ENCODE measurements around the gene ZDHHC8.

The ZDHHC8 gene

DNA sequence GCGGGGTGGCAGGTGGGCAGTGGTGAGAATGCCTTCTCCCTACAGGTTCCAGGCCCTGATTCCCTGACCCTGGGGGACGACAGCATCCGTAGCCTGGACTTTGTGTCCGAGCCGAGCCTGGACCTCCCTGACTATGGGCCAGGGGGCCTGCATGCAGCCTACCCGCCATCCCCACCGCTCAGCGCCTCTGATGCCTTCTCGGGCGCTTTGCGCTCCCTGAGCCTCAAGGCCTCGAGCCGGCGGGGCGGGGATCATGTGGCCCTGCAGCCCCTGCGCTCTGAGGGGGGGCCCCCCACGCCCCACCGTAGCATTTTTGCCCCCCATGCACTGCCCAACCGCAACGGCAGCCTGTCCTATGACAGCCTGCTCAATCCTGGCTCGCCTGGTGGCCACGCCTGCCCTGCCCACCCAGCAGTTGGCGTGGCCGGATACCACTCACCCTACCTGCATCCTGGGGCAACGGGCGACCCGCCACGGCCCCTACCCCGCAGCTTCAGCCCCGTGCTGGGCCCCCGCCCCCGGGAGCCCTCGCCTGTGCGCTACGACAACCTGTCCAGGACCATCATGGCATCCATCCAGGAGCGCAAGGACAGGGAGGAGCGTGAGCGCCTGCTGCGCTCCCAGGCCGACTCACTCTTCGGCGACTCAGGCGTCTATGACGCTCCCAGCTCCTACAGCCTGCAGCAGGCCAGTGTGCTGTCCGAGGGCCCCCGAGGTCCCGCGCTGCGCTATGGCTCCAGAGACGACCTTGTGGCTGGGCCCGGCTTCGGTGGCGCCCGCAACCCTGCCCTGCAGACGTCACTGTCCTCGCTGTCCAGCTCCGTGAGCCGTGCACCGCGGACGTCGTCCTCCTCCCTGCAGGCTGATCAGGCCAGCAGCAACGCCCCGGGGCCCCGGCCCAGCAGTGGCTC is 11.4 kb downstream of the ZDHHC8 start:
- DNase-seq (ENCODE audit: low read depth): no peak

DNA sequence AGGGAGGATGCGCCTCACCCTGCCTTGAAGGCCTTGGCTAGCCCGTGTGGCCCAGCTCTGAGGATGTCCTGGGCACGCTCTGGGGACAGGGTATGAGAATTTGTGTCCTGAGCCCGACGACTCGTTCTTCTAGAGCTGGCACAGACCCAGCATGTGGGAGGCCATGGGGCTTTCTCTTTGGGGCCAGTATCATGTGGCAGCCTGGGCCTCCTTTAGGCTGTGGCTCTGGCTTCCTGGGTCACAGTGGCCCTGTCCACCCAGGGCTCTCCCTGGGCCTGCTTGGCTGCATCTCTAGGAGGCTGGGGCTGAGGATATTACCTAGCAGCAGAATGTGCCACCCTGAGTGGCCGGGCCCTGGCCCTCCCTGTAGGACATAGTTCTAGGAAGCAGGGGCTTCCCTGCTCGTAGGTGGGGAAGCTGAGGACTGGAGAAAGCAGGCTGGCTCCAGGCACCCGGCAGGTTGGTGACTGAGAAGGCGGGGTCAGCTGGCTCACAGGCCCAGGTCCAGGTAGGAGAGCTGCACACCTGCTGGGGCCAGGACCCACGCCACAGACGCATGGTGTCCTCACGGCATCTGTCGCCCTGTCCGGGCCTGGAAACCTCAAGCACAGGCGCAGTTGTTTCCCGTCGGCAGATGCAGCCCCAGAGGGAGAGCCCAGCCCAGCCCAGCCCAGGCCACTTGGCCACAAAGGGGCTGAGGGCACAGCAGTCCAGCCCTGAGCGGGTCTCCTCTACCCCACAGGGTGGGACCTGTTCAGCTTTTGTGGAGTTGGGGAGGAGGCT is 12.5 kb downstream of the ZDHHC8 start:
- no peak for DNase-seq (ENCODE audit: low read depth)

DNA sequence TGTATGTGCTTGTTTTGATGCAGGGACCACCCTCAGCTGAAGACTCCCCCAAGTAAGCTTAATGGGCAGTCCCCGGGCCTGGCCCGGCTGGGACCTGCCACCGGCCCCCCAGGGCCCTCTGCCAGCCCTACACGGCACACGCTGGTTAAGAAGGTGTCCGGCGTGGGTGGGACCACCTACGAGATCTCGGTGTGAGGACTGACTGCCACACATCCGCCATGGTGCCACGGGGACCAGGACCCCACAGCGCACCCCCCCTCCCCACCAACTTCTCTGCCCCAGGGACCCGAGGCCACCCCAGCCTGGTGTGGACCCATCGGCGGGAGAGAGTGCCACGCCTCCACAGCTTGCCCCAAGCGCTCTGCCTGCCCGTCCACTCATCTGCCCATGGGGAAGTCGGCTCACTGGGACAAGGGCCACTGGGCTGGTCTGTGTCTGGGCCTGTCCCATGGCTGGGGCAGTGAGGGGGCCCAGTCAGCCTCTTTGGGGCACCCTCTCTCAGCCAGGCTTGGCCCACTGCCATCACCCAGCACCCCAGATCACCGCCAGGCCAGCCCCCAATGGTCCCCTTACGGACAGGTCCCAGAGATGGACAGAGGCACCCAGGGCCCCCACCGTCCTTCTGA is 13.7 kb downstream of the ZDHHC8 start:
- DNase-seq (ENCODE audit: low read depth): no peak

DNA sequence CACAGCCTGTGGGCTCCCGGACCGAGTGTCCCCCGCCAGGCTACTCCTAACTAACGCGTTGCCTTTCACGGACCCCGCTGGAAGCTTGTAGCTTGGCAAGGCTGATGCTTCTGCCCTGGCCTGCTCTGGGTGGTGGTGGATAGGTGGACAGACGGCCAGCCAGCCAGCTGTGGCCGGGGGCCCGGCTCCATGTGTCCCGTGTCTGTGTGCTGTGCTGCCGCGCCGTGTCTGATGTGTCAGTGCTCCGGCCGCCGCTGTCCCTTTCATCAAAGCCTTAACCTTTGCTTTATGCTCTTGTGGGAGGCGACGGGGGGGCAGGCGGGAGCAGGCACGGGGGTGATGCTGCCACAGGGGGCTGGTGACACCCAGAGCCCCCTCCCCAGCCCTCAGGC is 14.2 kb downstream of the ZDHHC8 start:
- DNase-seq (ENCODE audit: low read depth): no peak

DNA sequence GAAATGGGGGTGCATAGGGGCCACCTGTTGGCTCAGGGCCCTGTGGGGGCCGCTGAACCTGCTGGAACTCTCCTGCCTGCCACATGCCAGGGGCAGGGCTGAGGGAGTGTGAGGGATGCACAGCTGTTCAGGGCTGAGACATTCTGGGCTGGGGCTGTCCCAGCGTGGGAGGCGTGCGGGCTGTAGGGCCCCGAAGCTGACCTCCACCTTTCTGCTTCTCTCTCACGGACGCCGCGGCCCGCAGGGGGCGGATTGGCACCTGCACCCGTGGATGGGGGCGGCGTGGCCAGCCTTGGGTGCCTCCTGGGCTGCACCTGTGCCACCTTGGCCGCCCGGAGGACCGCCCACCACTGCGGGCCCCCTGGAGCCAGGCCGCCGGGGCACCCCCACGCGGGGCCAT is 15.2 kb downstream of the ZDHHC8 start:
- no peak for DNase-seq (ENCODE audit: low read depth)

DNA sequence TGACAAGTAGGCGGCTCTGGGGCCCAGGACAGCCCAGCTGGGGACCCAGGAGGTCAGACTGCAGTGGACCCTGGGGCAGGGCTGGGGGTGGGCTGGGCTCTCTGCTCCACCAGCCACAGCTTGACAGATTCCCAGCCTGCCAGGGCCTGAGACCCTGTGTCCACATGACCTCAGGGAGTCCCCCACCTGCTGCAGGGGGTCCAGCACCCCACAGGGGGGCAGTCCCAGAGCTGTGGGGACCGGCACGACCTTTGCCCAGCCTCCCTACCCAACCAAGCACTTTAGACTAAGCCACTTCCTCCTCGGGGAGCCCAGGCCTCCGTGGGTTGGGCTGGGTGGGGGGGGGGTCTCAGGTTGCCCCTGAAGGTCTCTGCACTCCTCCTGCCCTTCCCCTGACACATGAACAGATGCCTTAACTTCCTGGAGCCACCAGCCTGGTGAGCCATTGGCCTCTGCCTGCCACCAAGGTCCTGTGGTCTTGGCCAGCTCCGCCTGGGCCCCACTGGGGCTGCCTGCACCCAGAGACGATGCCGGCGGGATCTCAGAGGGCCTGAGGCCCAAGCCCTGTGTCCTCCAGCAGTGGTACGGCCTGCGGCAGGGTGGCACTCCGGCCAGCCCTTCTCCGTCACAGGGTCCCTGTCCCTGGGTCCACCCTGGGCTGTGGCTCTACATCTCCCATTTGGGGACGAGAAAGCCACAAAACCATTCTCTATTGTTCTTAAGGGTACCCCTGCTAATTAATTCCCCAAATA is 15.8 kb downstream of the ZDHHC8 start:
- no peak for DNase-seq (ENCODE audit: low read depth)

DNA sequence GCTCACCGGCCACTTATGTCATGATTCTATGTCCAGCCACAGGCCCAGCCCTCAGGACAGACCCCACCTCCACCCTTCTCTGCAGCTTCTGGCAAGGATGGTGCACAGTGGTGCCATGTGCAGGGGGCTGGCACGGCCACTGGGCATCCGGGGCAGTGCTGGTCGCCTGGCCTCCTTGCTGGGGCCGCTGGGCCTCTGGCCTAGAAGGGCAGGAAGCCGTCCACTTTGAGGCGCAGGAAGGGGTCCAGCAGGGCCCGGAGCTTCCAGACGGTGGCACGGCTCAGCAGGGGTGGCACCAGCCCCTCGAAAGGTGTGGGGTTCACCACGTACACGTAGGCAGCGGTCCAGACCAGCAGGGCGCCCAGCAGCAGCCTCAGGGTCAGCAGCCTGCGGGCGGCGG is 16.8 kb downstream of the ZDHHC8 start:
- no peak for DNase-seq (ENCODE audit: low read depth)

DNA sequence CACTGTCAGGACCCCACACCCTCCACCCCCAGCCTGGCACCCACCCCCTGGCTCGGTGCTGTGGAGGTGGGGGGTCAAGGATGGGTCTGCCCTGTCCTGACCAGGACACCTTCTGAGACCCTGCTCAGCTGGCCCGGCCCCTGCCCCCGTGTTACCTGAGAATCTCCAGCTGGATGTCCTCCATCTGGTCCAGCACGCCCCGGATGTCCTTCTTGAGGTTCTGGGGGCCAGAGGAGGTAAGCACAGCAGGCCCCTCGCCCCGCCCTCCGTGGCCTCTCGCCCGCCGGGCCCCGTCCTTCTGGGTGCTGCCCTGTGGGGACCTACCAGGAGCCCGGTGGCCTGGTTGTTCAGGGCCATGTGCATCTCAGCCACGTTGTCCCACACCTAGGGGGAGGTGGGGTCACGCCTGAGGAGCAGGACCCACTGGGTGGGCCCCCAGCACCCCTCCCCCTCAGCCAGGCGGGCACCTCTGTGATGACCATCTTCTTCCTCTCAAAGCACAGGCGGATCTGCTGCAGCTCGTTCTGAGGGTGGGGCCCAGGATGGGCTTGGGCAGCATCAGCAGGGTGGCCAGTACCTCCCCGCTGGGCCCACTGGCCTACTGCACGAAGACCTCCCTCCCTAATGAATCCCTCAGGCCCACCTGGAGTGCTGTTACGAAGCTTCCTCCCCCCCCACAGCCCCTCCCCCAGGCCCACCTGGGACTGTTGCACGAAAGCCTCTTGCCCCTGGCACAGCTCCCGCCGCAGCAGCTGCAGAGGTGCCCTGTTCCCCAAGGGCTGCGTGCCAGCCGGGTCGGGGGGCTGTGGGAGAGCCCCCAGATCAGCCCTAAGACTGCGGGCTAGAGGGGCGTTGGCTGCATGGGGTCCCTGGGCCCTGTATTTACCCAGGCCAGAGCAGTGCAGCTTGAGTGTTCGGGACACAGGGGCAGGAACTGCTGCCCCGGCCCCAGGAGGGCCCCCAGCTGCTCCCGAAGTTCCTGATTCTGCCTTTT is 17.9 kb downstream of the ZDHHC8 start:
- DNase-seq (ENCODE audit: low read depth): no peak

DNA sequence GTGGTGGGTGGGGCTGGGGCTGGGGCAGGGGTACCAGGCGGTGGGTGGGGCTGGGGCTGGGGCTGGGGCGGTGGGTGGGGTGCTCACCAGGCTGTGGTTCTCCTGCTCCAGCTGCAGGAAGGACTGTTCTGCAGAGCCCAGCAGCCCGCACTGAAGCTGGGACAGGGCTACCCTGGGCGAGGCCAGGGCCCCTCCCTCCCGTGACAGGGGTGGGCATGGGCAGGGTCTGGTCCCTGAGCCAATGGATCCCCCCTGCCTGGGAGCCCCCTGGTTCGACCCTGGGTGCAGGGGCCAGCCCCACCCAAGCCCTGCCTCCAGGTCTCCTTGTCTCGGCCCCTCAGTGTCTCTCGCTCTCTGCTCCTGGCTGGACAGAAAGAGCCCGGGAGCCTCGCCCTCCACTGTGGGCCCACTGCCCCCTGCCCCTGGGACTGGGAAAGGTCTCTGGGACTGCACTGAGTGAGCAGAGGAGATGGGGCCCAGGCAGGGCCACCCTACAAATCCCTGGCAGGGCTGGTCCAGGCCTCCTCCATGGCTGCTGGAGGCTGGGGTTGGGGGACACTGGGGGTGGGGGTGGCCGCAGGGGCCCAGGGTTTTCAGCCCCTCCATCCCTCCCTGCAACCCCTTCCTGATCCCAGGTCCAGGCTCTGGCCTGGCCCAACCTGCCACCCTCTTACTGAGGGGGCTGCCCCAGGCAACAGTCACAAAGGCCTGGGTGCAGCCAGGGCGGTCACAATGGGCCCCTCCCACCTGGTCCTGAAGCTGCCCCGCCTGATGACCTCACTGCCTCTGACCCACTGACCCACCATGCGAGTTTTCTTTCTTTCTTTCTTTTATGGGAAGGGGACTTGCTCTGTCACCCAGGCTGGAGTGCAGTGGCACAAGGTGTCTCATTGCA is 19.0 kb downstream of the ZDHHC8 start, which contains the start of gene CCDC188:
Gene CCDC188 (minus strand): TSS at position 675 of the 895 bp plus-strand sequence. CDS start 69 bp downstream, at position 606.
- no peak for DNase-seq (ENCODE audit: low read depth)

DNA sequence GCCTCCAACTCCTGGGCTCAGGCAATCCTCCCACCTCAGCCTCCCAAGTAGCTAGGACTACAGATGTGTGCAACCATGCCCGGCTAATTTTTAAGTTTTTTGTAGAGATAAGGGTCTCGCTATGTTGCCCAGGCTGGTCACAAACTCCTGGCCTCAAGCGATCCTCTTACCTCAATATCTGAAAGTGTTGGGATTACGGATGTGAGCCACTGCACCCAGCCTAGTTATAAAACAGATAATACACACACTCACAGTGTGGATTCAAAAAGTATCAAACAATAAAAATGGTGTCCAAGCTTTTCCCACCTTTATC is 19.6 kb downstream of the ZDHHC8 start:
- DNase-seq (ENCODE audit: low read depth): no peak

DNA sequence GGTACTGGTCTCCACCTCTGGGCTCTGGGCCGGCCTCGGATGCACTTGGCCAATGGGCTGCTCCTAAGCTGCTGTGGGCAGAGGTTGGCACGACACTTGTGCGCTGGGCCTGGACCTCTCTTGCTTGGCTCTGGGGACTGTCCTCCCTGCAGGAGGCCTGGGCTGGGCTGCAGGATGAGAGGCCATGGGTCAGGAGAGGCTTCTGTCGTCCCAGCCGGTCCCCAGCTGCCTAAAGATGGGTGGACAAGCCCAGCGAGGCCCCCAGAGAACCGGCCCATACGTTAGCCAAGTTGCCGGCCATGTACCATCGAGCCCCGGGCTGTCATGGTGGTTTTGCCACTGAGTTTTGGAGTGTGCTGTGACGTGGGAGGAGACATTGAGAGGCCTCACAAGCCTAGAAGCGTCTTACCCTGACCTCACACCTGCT is 20.9 kb downstream of the ZDHHC8 start:
- DNase-seq (ENCODE audit: low read depth): no peak

DNA sequence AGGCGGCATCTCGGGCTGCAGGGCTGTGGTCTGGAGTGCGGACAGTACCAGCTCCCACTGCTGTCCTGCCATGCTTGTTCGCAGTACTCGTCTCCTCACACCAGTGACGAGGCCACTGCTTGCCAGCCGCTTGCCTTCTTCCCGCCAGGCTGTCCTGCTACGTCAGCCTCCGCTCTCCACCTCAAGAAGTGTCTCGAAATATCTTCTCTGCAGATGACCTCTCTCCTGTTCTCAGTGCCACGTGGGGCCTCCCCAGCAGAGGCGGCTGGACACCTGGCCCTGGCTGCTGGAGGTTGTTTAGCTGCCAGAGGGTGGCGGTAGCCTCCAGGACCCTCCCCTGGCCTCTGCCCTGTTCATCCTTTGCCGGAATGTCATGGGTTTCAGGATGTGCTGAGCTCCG is 22.3 kb downstream of the ZDHHC8 start:
- DNase-seq (ENCODE audit: low read depth): no peak

DNA sequence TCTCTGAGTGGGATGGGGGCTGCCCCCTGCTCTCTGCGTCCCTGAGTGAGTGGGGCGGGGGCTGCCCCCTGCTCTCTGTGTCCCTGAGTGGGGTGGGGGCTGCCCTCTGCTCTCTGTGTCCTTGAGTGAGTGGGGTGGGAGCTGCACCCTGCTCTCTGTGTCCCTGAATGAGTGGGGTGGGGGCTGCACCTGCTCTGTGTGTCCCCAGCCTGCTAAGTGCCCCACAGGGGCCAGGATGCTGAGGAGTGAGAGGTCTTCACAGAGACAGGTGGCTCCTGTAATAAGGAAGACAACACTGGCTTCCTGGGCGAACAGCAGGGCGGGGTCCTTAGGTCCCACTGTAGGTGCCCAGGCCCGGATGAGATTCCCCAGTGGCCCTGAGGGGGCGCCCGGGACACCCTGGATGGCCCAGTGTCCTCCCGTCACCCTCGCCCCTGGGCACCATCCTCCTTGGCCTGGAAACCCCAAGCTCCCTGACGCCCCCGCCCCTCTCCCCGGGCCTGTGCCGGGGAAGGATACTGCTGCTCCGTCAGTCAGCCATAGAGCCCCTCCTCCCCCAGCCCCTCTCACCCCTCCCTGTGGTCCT is 23.1 kb downstream of the ZDHHC8 start:
- peak; percentile 42 for DNase-seq (ENCODE audit: low read depth)

DNA sequence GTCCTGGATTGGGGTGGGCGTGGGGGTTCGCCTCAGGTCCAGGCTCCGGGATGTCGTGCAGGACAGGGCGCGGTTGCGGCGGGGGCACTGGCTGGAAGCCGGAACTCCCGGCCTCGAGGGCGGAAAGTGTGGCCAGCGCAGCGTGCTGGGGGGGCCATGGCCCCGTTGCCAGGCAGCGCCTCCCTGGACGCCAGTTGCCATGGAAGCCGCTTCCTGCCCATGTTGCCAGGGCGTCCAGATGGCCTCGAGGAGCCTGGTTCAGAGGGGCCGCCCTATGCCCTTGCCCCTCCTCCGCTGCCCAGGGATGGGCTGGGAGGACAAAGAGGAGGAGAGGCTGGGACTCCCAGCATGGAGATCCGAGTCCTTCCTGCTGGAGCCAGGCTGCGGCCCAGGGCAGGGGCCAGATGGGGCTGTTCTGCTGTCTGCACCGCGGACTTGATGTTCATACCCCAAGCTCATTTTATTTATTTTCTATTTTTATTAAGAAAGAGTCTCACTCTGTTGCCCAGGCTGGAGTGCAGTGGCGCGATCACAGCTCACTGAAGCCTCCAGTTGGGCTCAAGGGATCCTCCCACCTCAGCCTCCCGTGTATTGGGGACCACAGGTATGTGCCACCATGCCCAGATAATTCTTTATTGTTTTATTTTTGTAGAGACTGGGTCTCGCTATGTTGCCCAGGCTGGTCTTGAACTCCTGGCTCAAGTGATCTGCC is 23.9 kb downstream of the ZDHHC8 start:
- peak; percentile 88 for DNase-seq (ENCODE audit: low read depth)

DNA sequence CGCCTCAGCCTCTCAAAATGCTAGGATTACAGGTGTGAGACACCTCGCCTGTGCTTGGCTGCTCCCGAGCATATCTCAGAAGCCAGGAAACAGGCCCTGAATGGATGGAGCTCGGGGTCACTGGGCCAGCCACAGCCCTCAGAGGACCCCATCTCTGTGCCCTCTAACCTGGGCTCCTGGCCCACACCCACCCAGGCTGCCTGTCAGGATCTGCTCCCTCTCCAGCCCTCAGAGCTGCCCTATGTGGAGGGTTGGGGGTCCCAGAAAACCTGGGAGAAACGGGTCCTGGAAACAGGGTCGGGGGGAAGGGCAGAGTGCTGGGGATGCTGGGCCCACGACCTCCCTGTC is 24.4 kb downstream of the ZDHHC8 start:
- DNase-seq (ENCODE audit: low read depth): no peak

DNA sequence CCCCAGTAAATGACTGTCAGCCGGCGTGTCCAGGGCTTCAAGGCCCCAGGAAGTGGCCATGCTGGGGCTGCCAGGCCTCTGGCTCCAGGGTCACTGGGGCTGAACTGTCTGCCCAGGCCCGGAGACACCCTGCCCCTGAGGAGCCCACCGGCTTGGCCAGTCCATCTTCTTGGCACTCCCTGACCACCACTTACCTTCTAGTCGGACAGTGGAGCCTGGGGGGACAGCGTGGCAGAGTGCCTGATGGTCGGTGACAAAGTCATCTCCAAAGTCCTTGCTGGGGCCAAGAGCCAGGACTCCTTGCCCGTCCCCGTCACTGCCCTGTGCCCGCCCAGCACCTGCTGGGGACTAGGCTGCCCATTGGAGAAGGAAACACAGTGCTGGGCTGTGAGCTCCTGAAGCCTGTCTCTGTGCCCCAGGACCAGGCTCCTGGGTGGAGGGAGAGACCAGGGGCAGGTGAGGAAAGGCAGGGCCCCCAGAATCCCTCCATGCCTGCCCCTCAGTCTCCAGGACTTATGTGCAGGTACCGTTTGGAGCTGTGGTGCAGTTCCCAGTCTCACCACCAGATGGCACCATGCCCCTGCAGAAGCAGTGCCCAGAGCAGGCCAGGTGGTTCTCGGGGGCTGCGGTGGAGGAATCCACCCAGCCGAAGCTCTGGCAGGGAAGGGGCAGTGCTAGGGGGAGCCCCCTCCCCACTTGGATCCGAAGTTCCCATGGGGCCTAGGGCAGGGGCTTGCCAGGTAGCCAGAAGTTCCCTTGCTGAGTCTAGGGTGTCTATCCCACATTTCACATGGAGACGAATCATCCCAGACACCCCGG is 25.2 kb downstream of the ZDHHC8 start:
- peak; percentile 76 for DNase-seq (ENCODE audit: low read depth)

DNA sequence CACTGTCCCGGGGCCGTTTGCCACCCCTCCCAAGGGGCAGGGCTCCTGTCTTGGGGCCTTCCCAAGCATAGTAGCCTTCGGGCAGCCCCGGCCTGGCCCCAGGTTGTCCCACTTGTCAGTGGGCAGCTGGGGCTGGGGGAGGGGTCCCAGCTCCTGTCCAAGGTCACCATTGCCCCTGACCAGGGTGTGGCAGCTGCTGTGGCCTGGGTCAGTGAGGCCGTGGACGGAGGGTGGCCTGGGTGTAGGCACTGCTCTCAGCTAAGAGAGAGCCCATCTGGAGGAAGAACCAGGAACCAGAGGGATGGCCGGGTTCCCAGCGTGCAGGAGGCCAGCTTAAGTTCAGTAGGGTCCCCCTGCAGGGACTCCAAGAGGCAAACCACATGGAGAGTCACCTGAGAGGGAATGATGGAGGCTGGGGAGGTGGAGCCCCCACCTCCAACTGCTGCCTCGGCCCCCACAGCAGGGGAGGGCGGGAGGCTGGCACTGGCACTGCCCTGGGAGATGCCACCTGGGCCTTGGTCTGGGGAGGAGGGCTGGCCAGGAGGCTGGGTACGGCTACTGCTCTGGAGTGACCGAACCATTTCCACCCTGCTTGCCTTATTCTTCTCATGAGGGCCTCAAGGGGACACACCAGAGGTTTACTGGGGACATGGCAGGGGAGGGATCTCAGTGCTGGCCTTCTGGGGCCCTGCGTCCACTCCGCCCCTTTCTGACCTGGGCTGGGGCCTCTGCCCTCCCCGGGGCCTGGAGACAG is 26.0 kb downstream of the ZDHHC8 start:
- no peak for DNase-seq (ENCODE audit: low read depth)

All from ELR (cell line).